PFSK-1 (cell line): ENCODE results near the gene TTBK2.

Experiments used
- FOXP2 ChIP-seq: optimal IDR thresholded peaks from 2 replicates; pipeline ENCODE3; 2011; ENCODE audit warnings: borderline replicate concordance, control low read depth, inconsistent platforms; ENCODE audit not compliant: insufficient read depth; ENCODE audit errors: extremely low read length, extremely low read depth
- POLR2AphosphoS5 ChIP-seq: IDR thresholded peaks from 2 replicates; pipeline ENCODE4 v1.6.1; 2012; ENCODE audit warnings: low read depth, mild to moderate bottlenecking, control low read depth, low read length, moderate library complexity
- SIN3A ChIP-seq: IDR thresholded peaks from 2 replicates; pipeline ENCODE4 v1.6.1; 2012; ENCODE audit warnings: mild to moderate bottlenecking, low read length, moderate library complexity, borderline replicate concordance; ENCODE audit not compliant: insufficient read depth
- TAF1 ChIP-seq: IDR thresholded peaks from 2 replicates; pipeline ENCODE4 v1.6.1; 2012; ENCODE audit warnings: low read length, control low read depth, borderline replicate concordance; ENCODE audit not compliant: insufficient read depth
- TF ChIP-seq, protein P1 (sequence below), 2 experiments: IDR thresholded peaks; 2 replicates each; pipeline versions ENCODE4 v1.6.1 to v1.8.0; 2011 to 2012; ENCODE audit warnings: low read depth in 2 of 2, low read length in 2 of 2, control low read depth in 1 of 2, inconsistent platforms in 1 of 2, mild to moderate bottlenecking in 1 of 2, moderate library complexity in 1 of 2; ENCODE audit not compliant: insufficient read depth in 1 of 2

The TTBK2 gene

GRCh38 chr15:42820811-42821210 lies 99.8 kb downstream of the TTBK2 start:
- TF ChIP-seq POLR2AphosphoS5: no peak
- TF ChIP-seq SIN3A: no peak
- no peak for TF ChIP-seq TAF1
- TF ChIP-seq FOXP2: no peak
- TF ChIP-seq, protein P1, sequence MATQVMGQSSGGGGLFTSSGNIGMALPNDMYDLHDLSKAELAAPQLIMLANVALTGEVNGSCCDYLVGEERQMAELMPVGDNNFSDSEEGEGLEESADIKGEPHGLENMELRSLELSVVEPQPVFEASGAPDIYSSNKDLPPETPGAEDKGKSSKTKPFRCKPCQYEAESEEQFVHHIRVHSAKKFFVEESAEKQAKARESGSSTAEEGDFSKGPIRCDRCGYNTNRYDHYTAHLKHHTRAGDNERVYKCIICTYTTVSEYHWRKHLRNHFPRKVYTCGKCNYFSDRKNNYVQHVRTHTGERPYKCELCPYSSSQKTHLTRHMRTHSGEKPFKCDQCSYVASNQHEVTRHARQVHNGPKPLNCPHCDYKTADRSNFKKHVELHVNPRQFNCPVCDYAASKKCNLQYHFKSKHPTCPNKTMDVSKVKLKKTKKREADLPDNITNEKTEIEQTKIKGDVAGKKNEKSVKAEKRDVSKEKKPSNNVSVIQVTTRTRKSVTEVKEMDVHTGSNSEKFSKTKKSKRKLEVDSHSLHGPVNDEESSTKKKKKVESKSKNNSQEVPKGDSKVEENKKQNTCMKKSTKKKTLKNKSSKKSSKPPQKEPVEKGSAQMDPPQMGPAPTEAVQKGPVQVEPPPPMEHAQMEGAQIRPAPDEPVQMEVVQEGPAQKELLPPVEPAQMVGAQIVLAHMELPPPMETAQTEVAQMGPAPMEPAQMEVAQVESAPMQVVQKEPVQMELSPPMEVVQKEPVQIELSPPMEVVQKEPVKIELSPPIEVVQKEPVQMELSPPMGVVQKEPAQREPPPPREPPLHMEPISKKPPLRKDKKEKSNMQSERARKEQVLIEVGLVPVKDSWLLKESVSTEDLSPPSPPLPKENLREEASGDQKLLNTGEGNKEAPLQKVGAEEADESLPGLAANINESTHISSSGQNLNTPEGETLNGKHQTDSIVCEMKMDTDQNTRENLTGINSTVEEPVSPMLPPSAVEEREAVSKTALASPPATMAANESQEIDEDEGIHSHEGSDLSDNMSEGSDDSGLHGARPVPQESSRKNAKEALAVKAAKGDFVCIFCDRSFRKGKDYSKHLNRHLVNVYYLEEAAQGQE (IDR thresholded peaks at IDR 0.05; ENCODE audit: insufficient read depth in 1 of 2, low read depth in 2 of 2, low read length in 2 of 2): no peak

- TF ChIP-seq, protein P1 (IDR thresholded peaks at IDR 0.05; ENCODE audit: insufficient read depth in 1 of 2, low read depth in 2 of 2, low read length in 2 of 2): no peak
- TF ChIP-seq FOXP2 (no peak), TAF1 (no peak), SIN3A (no peak), POLR2AphosphoS5 (no peak)
These were observed 100.8 kb downstream of the TTBK2 start for GRCh38 chr15:42819786-42820185.

DNA sequence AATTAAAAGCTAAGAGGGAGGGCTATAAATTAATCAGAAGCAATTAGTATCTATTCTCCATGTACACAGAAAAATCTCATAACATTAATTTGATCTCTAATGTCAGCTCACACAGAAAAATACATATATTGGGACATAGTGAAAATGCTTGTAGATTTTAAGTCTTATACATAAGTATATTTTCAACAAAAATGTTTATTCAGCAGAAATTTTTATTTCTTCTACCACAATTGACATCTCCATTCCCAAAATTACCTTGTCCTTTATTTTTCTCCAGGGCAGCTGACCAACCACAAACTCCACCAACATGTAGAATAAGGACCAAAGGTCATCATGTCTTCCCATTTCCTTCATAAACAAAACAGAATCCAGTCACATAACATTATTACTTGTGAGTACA lies 109.1 kb downstream of the TTBK2 start:
- TF ChIP-seq SIN3A: no peak
- no peak for TF ChIP-seq FOXP2
- TF ChIP-seq POLR2AphosphoS5: no peak
- no peak for TF ChIP-seq TAF1
- TF ChIP-seq, protein P1 (IDR thresholded peaks at IDR 0.05; ENCODE audit: insufficient read depth in 1 of 2, low read depth in 2 of 2, low read length in 2 of 2): no peak

DNA sequence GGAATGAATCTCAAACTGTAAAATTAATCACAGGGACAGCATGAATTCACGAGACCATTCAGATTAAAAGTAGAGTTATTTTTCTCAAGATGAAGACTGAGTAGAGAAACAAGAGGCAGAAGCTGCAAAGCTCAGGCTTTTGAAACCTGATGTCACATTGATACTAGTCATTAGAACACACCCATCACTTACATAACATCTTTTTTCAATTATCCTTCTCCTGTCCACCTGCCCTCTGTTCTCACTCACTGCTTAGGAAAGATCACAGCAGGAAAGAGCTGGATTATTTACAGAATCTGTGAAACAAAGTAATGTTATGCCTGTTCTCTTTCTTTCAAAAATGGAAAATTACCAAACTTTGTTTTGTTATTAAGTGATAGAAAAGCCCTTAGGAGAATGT lies 111.7 kb downstream of the TTBK2 start:
- TF ChIP-seq POLR2AphosphoS5 (no peak), FOXP2 (no peak), SIN3A (no peak), TAF1 (no peak)
- TF ChIP-seq, protein P1 (IDR thresholded peaks at IDR 0.05; ENCODE audit: insufficient read depth in 1 of 2, low read depth in 2 of 2, low read length in 2 of 2): no peak

GRCh38 chr15:42805266-42805665 lies 115.3 kb downstream of the TTBK2 start:
- TF ChIP-seq, protein P1 (IDR thresholded peaks at IDR 0.05; ENCODE audit: insufficient read depth in 1 of 2, low read depth in 2 of 2, low read length in 2 of 2): no peak
- TF ChIP-seq SIN3A (no peak), TAF1 (no peak), FOXP2 (no peak), POLR2AphosphoS5 (no peak)
